Measurements from ENCODE around the gene ETS2.

- TF ChIP-seq RAD21 (IDR thresholded peaks at IDR 0.05; ENCODE audit: low read depth) (no peak), CEBPB (IDR thresholded peaks at IDR 0.05) (no peak), MAX (IDR thresholded peaks at IDR 0.05) (no peak), EP300 (IDR thresholded peaks at IDR 0.05; ENCODE audit: borderline replicate concordance) (no peak), TAF1 (IDR thresholded peaks at IDR 0.05; ENCODE audit: low read depth) (no peak), NFIC (IDR thresholded peaks at IDR 0.05) (no peak), TEAD4 (IDR thresholded peaks at IDR 0.05) (no peak)
- TF ChIP-seq, protein P1, sequence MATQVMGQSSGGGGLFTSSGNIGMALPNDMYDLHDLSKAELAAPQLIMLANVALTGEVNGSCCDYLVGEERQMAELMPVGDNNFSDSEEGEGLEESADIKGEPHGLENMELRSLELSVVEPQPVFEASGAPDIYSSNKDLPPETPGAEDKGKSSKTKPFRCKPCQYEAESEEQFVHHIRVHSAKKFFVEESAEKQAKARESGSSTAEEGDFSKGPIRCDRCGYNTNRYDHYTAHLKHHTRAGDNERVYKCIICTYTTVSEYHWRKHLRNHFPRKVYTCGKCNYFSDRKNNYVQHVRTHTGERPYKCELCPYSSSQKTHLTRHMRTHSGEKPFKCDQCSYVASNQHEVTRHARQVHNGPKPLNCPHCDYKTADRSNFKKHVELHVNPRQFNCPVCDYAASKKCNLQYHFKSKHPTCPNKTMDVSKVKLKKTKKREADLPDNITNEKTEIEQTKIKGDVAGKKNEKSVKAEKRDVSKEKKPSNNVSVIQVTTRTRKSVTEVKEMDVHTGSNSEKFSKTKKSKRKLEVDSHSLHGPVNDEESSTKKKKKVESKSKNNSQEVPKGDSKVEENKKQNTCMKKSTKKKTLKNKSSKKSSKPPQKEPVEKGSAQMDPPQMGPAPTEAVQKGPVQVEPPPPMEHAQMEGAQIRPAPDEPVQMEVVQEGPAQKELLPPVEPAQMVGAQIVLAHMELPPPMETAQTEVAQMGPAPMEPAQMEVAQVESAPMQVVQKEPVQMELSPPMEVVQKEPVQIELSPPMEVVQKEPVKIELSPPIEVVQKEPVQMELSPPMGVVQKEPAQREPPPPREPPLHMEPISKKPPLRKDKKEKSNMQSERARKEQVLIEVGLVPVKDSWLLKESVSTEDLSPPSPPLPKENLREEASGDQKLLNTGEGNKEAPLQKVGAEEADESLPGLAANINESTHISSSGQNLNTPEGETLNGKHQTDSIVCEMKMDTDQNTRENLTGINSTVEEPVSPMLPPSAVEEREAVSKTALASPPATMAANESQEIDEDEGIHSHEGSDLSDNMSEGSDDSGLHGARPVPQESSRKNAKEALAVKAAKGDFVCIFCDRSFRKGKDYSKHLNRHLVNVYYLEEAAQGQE (IDR thresholded peaks at IDR 0.05; ENCODE audit: low read depth): no peak
- TF ChIP-seq, protein P2, sequence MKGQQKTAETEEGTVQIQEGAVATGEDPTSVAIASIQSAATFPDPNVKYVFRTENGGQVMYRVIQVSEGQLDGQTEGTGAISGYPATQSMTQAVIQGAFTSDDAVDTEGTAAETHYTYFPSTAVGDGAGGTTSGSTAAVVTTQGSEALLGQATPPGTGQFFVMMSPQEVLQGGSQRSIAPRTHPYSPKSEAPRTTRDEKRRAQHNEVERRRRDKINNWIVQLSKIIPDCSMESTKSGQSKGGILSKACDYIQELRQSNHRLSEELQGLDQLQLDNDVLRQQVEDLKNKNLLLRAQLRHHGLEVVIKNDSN (IDR thresholded peaks at IDR 0.05): no peak
These were observed 19.5 kb downstream of the ETS2 start for GRCh38 chr21:38825269-38825668.

Measured in Ishikawa (cell line).